ENCODE data around the gene KRT15.
A peak's percentile ranks its signal among the peaks of the same experiment; 100 is the strongest.
"Not testable (repeated sequence)": the region's sequence is repeated elsewhere in the genome, so short reads cannot be mapped to it uniquely, and the experiment has no call there.

The KRT15 gene

GRCh38 chr17:41542786-41543185 lies 24.1 kb upstream of the KRT15 start:
- DNase-seq, result not testable (repeated sequence)

- DNase-seq, result no peak
Measured at GRCh38 chr17:41542357-41542756, 23.7 kb upstream of the KRT15 start.

- no peak for DNase-seq
Measured at GRCh38 chr17:41540921-41541625, 22.4 kb upstream of the KRT15 start.

DNA sequence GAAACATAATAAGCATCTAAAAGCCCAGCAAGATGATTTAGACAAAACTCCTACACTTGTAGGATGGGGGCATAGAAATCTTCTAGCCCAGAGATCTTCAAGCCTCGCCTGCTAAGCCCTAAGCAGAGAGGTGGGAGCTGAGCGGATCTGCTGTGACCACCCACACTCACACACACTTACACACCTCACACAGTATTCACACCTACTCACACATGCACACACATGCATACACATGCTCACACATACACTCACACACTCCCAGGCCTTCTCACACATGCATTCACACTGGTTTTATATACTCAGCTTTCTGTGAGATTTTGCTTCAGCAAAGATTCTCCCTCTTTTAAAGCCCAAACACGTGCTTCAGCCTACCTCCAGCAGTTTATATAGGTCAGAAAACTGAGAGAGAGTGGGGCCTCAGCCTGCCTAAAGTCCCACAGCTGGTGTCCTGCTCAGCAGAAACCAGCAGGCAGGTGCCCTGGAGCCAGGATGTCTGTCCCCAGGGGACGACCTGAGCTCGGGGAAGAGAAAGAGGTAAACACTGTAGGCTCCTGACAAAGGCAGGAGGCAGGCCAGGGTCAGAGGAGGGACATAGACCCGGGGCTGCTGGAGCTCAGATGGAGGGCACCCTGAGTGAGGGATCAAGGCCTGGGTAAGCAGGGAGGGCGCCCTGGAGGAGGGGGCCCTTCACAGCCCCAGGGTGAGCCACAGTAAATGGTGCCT lies 21.4 kb upstream of the KRT15 start:
- peak; percentile 27 for DNase-seq

GRCh38 chr17:41539071-41539492 lies 20.4 kb upstream of the KRT15 start:
- peak; percentile 34 for DNase-seq

GRCh38 chr17:41538565-41538991 lies 19.9 kb upstream of the KRT15 start:
- DNase-seq, result no peak

DNA sequence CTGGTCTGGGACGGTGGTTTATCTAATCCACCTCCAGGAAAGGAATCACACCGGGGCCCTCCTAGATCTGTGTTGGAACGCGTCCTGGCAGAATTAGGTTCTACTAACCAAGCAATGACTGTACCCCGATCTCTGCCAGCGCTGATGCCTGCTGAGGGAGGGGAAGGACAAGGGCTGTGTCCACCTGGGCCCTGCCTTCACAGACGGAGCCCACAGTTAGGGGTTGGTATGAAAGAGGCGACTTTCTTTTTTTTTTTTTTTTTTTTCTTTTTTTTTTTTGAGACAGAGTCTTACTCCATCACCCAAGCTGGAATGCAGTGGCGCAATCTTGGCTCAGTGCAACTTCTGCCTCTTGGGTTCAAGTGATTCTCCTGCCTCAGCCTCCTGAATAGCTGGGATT lies 19.3 kb upstream of the KRT15 start:
- DNase-seq, result no peak

DNA sequence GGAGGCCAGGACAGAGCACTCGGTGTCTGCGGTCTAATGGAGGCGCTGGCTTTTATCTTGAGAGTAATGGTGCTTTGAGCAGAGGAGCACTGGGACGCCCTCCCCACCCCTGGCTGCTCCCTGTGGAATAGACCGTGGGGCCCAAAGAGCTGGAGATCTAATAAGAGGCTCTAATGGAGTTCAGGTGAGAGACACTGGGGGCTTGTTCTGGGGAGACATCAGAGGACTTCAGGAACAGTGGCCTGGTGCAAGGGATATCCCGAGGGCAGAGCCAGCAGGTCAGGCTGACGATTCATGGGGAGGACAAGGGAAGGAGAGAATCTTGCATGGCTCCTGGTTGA lies 18.9 kb upstream of the KRT15 start:
- DNase-seq, result no peak

GRCh38 chr17:41536741-41537613 lies 18.3 kb upstream of the KRT15 start:
- DNase-seq, result no peak

DNA sequence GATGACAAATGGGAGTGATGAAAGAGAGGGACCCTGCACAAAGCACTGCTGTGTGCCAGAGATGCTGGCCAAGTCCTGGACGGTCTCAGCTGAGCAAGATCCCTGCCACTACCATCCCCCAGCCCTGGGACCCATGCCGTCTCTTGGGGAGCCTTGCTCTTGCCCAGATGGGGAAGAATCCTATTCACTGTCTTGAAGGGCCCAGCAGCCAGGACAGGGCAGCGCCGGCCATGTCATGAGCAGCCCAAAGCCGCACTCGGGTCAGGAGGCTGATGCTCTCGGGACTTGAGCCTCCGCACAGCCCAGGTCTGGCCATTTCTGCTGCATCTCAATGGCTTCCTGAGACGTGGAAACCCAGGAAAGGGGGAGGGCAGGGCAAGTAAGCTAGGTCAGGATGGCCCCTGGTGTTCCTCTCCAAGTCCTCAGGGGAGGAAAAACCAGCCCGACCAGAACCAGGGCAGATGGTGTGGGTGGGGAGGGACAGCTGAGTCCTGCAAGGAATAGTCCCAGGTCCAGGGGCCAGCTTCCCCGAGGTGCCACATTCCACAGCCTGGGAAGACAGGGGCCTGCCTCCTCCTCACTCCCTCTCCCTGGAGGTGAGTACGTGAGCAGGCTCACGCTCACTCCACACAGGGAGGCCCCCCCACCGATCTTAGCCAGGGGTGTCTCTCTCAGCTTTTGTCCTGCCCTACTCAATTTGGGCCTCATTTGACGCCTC lies 17.2 kb upstream of the KRT15 start:
- DNase-seq, result no peak

GRCh38 chr17:41534899-41535546 lies 16.3 kb upstream of the KRT15 start:
- no peak for DNase-seq

DNA sequence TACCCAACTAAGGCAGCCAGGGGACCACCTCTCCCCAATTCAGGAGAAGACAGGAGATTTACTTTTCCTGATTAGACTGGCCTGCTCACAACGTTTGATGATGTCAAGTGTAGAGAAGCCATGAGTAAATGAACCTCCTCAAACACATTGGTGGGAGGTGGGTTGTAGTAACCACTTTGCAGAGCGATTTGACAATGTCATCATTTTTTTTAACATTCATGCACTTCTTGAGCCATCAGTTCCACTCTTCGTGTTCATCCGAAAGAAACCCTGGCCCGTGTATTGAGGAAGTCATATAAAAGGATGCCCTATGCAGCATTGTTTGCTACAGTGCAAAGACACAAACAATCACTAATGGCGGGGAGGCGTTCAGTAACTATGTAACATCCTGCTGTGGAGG lies 14.9 kb upstream of the KRT15 start:
- no peak for DNase-seq

DNA sequence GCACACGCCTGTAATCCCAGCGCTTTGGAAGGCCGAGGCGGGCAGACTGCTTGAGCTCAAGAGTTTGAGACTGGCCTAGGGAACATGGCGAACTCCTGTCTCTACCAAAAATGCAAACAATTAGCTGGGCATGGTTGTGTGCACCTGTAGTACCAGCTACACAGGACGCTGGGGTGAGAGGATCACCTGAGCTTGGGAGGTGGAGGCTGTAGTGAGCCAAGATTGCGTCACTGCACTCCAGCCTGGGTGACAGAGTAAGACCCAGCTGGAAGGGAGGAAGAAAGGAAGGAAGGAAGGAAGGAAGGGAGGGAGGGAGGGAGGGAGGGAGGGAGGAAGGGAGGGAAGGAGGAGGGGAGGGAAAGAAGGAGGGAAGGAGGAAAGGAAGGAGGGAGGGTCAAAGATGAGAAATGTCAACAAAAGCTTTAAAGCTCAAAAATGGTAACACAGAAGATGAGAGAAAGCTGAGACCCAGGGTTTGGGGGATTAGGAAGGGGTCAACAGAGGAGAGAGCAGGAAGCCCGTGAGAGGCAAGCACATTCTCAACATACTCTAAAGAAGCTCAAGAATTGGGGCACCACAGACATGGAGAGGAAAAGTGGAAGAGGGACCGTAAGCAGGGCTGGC lies 14.4 kb upstream of the KRT15 start:
- no peak for DNase-seq

DNA sequence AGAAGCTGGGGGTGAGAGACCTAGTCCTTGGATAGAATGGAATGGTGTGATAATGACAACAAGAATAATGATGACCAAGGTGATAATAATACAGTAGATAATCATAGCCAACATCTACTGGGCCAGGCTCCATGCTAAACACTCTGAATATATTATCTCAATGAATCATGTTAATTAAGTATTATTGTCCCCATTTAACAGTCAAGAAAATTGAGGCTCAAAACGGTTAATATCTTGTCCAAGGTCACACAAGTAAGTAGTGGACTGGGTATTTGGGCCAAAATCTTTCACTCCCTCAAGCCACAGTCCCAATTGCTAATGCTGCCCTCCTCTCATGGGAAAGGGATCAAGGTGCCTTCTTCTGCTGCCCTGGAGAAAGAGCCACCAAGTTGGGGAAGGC lies 13.3 kb upstream of the KRT15 start:
- DNase-seq, result no peak

- DNase-seq, result no peak
Measured at GRCh38 chr17:41530062-41531048, 11.7 kb upstream of the KRT15 start.

DNA sequence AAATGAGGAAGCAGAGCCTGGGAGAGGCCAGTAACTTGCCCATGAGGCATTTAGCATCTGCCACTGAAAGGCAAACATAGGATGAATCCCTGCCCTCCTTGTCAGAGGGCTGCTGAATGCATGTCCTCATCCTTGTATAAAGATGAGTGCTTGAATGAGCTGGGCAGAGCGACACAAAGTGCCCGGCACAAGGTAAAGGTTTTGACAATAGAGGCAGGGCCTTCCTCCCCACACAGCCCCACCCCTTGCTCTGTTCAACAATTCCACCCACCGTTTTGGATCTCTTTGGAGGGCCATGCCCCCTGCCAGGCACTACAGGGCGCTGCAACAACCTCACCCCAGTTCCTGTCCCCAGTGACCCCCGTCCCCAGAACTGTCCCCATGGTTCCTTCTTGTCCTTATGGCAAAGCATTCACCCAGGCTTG lies 10.8 kb upstream of the KRT15 start:
- DNase-seq, result no peak

GRCh38 chr17:41528959-41529353 lies 10.3 kb upstream of the KRT15 start:
- peak; percentile 38 for DNase-seq

DNA sequence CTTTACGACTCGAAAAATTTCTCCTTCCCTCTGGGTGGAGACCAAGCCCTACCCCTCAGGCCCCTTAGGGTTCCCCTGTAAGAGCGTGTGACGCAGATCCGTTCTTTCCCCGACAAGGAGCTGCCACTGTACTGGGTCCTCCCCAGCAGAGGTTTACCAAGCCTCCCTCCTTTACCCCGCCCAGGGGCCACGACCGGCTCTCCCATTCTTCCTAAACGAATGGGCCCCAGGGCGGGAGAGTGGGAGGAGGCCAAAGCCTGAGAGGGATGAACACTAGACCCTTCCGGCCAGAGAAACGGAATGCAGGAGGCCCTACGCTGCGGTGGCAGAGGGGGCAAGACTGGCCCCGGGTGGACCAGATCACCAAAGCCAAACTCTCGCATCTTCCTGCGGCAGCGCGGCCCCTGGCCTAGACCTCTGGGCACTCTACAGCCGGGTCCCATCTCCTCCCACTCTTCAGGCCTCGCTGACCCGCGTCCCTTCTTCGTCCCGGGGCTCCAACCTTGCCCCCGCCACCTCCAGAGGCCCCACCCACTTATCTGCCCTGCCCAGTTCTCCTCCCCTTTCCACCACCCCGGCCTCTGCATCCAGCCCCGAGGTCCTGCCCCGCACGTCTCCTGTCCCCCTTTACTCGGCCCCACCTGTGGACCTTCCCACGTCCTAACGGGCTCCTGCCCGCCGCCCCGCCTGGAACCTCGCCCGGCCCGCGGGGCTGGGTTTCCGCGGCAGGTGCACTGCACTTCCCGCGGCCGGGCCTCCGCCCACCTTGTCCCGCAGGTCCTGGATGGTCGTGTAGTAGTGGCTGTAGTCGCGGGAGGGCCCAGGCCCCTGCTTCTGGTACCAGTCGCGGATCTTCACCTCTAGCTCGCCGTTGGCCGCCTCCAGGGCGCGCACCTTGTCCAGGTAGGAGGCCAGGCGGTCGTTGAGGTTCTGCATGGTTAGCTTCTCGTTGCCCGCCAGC lies 8.7 kb upstream of the KRT15 start:
- DNase-seq, result no peak

DNA sequence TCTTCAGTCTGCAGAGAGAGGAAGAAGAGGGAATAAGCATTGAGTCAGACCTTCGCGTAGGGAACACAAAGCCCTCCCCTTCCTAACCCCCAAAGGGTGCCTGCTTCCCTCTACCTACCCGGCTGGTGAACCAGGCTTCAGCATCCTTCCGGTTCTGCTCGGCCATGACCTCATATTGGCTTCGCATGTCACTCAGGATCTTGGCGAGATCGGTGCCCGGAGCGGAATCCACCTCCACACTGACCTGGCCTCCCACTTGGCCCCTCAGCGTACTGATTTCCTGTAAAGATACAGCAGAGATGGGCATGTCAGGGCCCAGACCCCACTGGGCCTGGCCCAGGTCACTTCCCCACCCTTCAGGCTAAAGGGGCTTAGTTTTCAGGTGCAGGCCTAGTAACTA lies 5.6 kb upstream of the KRT15 start:
- DNase-seq, result no peak

GRCh38 chr17:41523787-41524186 lies 5.1 kb upstream of the KRT15 start:
- DNase-seq, result no peak
